Glomerular visceral epithelial cell (primary cell): ENCODE measurements around the gene ENOX2.

Experiments used
- DNase-seq: peaks from one replicate; pipeline ENCODE4 v3.0.0-alpha.2; 2016; ENCODE audit errors: extremely low spot score

ENOX2 gene

DNA sequence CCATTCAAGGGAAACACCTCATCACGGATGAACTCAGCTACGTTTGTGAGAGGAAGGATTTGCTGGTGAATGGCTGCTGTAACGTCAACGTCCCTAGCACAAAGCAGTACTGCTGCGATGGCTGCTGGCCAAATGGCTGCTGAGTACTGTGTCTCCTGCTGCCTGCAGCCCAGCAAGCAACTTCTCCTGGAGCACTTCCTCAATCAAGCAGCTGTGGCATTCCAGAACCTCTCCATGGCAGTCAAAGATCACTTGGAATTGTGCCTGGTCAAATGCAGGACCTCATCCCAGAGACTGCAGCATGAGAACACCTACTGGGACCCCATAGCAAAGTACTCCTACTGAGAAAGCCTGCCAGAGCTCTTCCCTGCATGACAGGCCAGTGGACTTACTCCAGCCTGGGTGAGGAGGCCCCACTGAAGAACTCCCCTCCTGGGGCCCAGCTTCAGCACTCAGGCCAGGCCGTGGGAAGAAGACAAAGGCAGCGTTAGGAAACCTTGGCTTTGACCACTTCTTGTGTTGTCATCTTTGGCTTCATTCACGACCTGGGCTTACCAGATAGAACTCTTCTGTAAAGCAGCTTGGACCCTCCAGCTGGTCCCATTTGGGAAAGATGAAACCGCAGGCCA lies 256.9 kb downstream of the ENOX2 start:
- no peak for DNase-seq

DNA sequence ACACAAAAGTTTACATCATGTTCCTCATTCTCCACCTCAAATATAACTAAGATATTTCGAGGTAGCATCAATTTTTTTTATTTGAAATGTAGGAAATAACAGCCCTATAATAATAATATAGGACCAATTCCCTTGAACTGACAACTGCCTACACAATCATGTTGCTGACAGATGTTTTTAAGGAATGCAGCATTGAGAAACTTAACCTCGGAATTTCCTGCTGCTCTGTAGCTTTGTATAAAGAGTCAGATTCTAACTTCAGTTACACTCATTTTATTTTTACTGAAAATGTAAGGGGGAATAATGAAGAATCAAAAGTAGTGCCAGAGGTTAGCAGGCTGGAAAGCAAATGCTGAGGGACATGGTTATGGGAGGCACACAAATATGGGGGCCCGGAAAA lies 265.4 kb downstream of the ENOX2 start:
- no peak for DNase-seq

DNA sequence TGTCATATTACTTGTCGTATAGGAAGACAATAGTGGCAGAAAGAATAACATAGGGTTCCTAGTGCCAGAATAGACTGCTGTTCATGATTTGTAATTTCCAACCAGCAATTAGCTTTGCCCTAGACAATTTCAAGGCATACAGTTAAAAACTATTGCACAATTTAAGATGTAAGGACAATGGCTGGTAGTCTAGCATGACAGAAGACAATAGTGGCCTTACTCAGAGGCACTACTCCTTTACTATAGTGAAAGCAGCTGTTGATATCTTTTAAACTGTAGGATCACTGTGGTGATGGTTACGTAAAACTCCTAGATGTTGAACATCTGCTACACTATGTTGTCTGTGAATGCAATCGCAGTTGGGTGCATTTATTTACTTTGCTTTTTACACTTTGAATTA lies 266.7 kb downstream of the ENOX2 start:
- no peak for DNase-seq

DNA sequence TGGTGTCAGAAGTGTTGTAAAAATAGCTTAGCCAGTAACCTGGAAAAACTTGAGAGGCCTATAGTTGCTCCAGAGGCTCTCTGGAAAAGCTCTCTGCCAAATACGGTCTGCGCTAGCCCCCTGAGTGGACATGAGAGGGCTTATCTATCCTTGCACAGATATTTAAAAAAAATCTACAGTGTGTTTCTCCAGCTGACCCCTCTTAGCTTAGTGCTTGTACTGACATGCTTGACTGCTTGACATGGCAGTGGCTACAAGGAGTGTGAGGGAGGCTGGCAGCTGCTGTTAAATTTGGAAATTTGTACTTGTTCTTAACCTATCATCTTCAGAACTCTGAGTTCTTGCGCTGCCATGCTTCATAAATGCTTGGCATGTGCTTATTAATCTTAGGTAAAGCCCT lies 272.0 kb downstream of the ENOX2 start:
- no peak for DNase-seq

DNA sequence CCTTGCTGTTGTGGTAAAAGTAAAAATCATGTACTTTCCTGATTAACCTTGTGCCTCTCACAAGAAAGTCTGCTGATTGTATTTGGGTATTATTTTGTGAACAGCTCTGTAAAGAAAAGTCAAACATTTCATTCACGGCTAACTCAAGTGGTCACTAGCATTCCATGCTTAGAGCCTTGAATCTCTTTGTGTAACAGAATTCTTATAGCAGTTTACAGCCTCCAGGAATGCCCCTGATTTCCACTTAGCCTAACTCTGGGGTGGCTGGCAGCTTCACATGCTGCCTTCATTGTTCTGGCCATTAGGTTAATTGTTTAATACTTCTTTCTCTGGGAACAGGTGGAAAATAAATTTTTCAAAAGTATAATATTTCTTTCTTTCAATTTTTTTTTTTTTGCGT lies 274.5 kb downstream of the ENOX2 start:
- no peak for DNase-seq

DNA sequence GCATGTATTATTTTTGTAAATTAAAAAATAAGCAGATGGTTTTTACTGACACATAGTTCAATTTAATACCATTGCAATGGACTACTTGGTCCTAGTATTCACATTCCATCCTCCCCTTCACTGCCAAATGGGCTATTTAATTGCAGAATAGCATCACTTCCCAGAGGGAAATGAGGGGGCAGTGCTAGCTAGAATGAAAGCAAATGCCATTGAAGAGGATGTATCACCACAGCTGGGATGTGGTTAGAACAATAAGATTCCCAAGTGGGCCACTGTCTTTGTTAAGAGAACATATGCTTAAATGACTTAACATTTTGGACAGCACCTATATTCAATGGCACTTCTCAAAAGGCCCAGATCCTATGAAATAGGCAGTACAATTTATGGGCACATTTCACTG lies 276.5 kb downstream of the ENOX2 start:
- DNase-seq = peak; percentile 1

DNA sequence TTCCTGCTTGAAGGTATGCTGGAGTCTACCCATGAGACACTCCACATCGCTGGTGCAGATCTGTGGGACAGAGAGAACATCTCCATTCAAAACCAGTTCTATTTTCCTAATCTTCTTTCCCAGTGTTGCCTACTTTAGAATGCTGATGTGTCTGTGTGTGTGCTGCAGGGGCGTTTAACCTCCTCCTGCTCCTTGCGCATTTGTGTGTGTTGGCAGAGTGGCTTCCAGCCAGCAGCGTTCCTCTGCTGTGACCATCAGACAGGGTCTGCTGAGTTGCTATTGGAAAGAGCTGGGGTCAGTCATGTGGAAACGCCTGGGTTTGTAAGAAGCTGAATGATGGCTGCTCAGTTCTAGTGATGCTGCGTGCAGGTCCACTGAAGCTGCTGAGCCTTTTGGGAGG lies 277.6 kb downstream of the ENOX2 start:
- DNase-seq = peak; percentile 65

DNA sequence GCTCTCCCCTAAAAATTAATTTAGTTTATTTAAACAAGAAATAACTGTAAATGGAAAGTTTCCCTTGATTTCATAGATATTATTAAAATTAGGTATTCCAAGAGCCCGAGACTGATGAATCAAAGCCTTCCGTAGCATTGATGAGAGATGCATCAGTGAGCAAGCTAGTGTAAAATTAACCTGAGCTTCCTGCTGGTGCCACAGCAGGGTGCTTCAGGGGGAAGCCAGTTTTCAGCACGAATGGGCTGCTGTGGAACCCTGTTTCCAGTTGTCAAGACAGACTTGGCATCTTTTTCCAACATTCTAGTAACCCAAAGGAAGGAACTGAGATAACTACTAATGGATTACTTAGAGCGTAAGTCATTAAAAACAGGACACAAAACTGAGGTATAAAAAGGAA lies 279.5 kb downstream of the ENOX2 start:
- DNase-seq = peak; percentile 39

DNA sequence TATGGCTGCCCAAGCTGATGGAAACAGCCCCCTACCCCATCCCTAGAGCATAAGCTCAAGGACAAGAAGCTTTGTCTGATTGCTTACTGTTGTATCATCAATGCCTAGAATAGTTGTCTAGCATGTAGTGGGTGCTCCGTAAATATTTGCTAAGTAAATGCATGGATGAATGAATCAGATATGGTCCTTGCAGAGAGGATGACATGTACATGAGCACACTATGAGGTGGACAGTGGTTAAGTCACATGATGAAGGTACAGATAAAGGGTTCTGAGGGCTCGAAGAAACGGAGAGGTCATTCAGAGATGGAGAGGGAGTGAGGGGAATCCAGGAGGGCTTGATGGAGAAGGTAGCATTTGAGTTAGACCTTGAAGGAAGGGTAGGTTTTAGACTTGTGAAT lies 287.1 kb downstream of the ENOX2 start:
- DNase-seq = no peak

DNA sequence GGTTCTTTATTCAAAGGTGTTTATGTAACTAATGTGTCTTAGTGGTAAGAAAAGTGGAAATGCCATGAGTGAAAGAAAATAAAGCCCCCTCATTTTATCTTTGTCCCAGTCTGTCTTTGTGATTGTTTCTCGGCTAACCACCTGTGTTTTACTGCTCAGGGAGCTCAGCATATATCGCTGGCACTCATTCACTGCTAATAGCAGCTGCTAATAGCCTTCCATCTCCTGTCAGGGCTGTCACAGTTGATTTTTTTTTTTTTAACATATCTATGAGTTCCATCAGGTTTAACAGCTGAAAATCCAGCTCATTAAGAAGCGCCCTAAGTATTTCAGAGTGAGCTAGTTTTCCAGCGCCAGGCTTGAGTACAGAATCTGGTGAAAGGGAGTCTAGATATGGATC lies 295.6 kb downstream of the ENOX2 start:
- no peak for DNase-seq

DNA sequence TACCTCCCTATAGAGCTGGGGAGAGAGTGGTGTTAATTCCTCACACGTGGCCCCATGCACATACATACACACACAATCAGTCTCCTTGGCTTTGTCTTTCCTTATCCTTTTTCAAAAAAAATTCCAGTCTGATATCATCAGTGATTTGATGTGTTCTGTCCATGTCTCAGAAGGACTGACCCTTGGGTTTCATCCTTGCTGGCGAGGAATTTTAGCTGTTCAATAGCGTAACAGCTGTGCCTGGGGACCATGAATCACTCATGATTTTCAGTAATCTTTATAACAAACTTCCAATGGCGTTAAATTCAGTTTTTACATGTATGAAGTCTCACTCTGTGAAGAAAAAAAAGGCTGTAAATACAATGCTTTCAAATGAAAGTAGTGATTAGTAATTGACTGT lies 296.6 kb downstream of the ENOX2 start:
- DNase-seq = no peak

DNA sequence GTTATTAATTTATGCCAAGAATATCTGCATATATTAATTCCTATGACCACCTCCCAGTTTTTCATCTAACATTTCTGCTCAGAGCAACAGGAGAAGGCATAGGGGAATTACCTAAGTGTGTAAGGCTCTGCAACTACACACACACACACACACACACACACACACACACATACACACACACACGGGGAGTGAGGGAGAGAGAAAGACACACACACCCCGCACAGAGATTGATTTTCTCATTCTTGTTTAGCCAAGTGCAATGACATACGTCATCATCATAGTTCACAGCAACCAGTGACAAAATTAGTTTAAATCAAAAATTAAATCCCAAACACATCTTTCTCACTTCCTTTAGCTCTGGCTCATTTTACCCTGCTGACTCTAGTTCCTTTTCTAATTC lies 298.1 kb downstream of the ENOX2 start:
- no peak for DNase-seq

DNA sequence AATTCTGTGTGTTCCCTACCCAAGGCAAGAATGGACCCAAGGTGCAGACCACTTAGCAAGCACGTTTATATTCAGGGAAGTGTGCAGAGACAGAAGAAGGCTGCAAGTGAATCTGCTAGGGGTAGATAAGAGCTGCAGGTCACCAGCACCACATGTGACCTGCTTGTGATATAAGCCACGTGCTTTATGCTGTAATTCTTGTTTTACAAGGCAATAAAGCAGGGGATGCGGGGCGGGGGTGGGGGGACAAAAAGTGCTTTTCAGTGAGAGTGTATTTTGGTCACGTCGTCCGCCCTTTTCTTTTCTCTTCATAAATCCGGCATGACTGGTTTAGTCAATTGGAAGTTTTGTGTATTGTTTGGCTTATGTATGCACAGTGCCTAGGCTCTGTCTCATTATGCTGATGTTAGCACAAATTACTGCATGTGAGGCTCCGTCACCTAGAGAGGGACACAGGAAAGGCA lies 308.5 kb downstream of the ENOX2 start:
- DNase-seq = no peak

DNA sequence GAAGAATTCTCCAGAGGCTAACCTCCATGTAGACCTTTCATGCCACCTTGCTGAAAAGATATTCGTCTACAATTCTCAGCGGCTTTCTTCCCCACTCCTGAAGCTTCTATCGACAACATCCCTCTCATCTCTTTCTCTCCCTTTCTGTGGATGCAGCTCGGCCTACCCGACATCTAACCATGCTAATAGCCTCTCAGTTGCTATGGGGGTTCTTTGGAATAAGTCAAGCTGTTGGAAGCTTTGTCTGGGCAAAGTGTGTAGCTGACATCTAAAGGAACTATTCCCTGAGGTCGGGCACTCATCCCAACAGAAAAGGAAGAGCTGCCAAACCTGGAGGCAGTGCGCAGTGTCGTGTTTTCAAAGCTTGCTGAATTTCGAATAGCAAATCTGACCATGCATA lies 309.1 kb downstream of the ENOX2 start:
- no peak for DNase-seq

DNA sequence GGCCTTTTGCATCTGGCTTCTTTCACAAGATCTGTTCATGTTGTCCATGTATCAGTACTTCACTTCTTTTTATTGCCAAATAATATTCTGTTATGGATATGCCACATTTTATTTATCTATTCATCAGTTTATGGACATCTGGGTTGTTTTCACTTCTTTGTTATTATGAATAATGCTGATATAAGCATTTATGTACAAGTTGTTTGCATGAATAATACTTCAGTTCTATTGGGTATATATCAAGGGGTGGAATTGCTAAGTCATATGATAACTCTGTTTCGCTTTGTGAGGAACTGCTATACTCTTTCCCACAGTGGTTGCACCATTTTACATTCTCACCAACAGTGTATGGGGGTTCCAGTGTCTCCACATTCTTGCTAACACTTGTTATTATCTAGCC lies 310.8 kb downstream of the ENOX2 start:
- DNase-seq = no peak

DNA sequence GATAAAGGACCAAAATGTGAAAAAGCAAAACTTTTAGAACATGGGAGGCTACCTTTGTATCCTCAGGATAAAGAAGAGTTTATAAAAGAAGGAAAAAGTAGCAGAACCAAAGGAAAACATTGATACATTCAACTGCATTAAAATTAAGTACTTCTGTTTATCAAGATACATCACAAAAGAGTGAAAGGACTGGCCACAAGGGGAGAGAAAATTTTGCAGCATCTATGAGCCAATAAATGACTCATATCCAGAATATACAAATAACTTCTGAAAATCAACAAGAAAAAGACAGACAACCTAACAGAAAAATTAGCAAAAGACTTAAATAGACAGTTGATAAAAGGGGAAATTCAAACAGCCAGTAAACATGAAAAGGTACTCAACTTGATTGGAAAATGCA lies 324.1 kb downstream of the ENOX2 start:
- no peak for DNase-seq

DNA sequence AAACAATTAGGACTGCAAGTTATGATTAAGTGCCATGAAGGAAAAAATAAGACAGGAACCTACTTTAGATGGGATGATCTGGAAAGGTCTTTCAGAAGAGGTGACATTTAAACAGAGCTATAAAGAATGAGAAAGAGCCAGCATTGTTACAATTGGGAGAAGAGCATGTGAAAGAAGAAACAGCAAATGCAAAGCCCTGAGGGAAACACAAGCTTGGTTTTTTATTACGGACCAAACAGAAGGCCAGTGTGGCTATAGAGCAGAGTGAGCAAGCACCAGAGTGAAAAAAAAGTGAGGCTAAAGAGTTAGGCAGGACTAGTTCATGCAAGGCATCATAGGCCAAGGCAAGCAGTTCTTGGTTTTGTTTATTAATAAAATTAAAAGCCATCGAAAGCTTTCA lies 325.6 kb downstream of the ENOX2 start:
- DNase-seq = no peak

DNA sequence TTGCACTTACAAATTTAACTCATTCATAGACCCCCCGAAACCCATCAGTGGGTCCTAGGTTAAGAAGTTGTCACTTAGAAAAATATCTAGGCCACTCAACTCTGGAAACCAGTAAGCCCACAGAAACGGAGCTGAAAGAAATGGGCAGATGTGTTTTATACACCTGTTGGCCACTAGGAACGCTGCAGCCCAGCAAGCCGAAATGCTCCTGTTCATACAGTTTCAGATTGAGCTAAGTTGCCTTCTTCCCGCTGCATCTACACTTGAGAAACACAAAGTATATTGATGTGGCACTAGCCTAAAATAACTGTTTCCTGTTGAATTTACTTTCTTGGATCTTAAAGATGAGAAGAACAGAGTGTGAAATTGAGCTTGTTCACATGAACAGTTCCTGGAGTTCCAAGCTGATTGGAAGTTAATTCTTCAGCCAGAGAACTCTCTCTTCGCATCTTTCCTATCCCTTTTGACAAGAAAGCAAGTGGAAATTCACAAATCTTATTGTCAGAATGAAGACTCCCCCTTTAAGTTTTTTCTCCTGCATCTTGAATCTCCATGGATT lies 327.1 kb downstream of the ENOX2 start:
- peak; percentile 33 for DNase-seq
